HCT116 (cell line): ENCODE measurements around the gene VN1R2.
"Not testable (repeated sequence)": the region's sequence is repeated elsewhere in the genome, so short reads cannot be mapped to it uniquely, and the experiment has no call there.

Source experiments
- CEBPB ChIP-seq: IDR thresholded peaks from 2 replicates; pipeline ENCODE4 v1.6.1; 2012; ENCODE audit warnings: low read depth
- EGR1 ChIP-seq: IDR thresholded peaks from 2 replicates; pipeline ENCODE4 v1.6.1; 2012; ENCODE audit warnings: low read depth
- ELF1 ChIP-seq: IDR thresholded peaks from 2 replicates; pipeline ENCODE4 v1.6.1; 2012; ENCODE audit warnings: low read depth, borderline replicate concordance
- EZH2phosphoT487 ChIP-seq: fragments of 200-600 bp; IDR thresholded peaks from 2 replicates; pipeline ENCODE4 v1.6.1; 2018; ENCODE audit warnings: antibody characterized with exemption, borderline replicate concordance
- MAX ChIP-seq: IDR thresholded peaks from 2 replicates; pipeline ENCODE4 v1.6.1; 2012
- POLR2A ChIP-seq: IDR thresholded peaks from 2 replicates; pipeline ENCODE4 v1.7.0; 2011; ENCODE audit warnings: borderline replicate concordance; ENCODE audit not compliant: insufficient read depth, insufficient read length; ENCODE audit errors: extremely low read depth
- POLR2AphosphoS5 ChIP-seq: IDR thresholded peaks from 2 replicates; pipeline ENCODE4 v1.6.1; 2011; ENCODE audit warnings: mild to moderate bottlenecking, low read depth, low read length, moderate library complexity
- RAD21 ChIP-seq: IDR thresholded peaks from 2 replicates; pipeline ENCODE4 v1.6.1; 2012; ENCODE audit warnings: low read depth, mild to moderate bottlenecking
- REST ChIP-seq: IDR thresholded peaks from 2 replicates; pipeline ENCODE4 v1.6.1; 2012; ENCODE audit warnings: low read depth
- SIN3A ChIP-seq: IDR thresholded peaks from 2 replicates; pipeline ENCODE4 v1.6.1; 2012; ENCODE audit warnings: low read depth
- YY1 ChIP-seq: IDR thresholded peaks from 2 replicates; pipeline ENCODE4 v1.6.1; 2011; ENCODE audit warnings: low read length, low read depth, moderate library complexity, mild to moderate bottlenecking; ENCODE audit not compliant: insufficient replicate concordance; ENCODE audit errors: extremely low read depth
- TF ChIP-seq, protein P1 (sequence below): IDR thresholded peaks from 2 replicates; pipeline ENCODE4 v1.6.1; 2012
- TF ChIP-seq, protein P2 (sequence below), 3 experiments: fragments of 200-600 bp in 1 of 3; sonication (generic) in 1 of 3; IDR thresholded peaks in 2 of 3; conservative IDR thresholded peaks in 1 of 3; 2 replicates each; pipeline ENCODE4 v1.5.1; 2012 to 2017; ENCODE audit warnings: low read depth in 2 of 3, low read length in 2 of 3, antibody characterized with exemption in 1 of 3, borderline replicate concordance in 1 of 3, control low read depth in 1 of 3, mild to moderate bottlenecking in 1 of 3, mixed read lengths in 1 of 3, mixed run types in 1 of 3, moderate library complexity in 1 of 3; ENCODE audit not compliant: insufficient read depth in 1 of 3
- TF ChIP-seq, protein P3 (sequence below): IDR thresholded peaks from 2 replicates; pipeline ENCODE4 v1.6.1; 2011; ENCODE audit warnings: mild to moderate bottlenecking, low read length, moderate library complexity; ENCODE audit not compliant: insufficient replicate concordance; ENCODE audit errors: extremely low read depth

GRCh38 chr19:53301341-53301740 is 43.2 kb downstream of the VN1R2 start:
- TF ChIP-seq, protein P1, sequence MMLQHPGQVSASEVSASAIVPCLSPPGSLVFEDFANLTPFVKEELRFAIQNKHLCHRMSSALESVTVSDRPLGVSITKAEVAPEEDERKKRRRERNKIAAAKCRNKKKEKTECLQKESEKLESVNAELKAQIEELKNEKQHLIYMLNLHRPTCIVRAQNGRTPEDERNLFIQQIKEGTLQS = not testable (repeated sequence)
- not testable (repeated sequence) for TF ChIP-seq EZH2phosphoT487, POLR2A, CEBPB, YY1, MAX, POLR2AphosphoS5, SIN3A, EGR1, REST, RAD21, ELF1
- TF ChIP-seq, protein P2, sequence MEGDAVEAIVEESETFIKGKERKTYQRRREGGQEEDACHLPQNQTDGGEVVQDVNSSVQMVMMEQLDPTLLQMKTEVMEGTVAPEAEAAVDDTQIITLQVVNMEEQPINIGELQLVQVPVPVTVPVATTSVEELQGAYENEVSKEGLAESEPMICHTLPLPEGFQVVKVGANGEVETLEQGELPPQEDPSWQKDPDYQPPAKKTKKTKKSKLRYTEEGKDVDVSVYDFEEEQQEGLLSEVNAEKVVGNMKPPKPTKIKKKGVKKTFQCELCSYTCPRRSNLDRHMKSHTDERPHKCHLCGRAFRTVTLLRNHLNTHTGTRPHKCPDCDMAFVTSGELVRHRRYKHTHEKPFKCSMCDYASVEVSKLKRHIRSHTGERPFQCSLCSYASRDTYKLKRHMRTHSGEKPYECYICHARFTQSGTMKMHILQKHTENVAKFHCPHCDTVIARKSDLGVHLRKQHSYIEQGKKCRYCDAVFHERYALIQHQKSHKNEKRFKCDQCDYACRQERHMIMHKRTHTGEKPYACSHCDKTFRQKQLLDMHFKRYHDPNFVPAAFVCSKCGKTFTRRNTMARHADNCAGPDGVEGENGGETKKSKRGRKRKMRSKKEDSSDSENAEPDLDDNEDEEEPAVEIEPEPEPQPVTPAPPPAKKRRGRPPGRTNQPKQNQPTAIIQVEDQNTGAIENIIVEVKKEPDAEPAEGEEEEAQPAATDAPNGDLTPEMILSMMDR (IDR thresholded peaks at IDR 0.05 in 2 of 3, conservative IDR thresholded peaks at IDR 0.05 in 1 of 3; ENCODE audit: borderline replicate concordance in 1 of 3, insufficient read depth in 1 of 3, low read depth in 2 of 3, low read length in 2 of 3) = not testable (repeated sequence)
- TF ChIP-seq, protein P3, sequence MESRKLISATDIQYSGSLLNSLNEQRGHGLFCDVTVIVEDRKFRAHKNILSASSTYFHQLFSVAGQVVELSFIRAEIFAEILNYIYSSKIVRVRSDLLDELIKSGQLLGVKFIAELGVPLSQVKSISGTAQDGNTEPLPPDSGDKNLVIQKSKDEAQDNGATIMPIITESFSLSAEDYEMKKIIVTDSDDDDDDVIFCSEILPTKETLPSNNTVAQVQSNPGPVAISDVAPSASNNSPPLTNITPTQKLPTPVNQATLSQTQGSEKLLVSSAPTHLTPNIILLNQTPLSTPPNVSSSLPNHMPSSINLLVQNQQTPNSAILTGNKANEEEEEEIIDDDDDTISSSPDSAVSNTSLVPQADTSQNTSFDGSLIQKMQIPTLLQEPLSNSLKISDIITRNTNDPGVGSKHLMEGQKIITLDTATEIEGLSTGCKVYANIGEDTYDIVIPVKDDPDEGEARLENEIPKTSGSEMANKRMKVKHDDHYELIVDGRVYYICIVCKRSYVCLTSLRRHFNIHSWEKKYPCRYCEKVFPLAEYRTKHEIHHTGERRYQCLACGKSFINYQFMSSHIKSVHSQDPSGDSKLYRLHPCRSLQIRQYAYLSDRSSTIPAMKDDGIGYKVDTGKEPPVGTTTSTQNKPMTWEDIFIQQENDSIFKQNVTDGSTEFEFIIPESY = not testable (repeated sequence)
